GM12873 (cell line): ENCODE data around the gene PEAK1.

ENCODE experiments used
- TF ChIP-seq, protein P1 (sequence below): IDR thresholded peaks from 2 replicates; pipeline ENCODE4 v1.5.1; 2012; ENCODE audit warnings: low read depth, mild to moderate bottlenecking, moderate library complexity, low read length, control low read depth; ENCODE audit not compliant: insufficient read depth; ENCODE audit errors: missing control alignments

Gene PEAK1

DNA sequence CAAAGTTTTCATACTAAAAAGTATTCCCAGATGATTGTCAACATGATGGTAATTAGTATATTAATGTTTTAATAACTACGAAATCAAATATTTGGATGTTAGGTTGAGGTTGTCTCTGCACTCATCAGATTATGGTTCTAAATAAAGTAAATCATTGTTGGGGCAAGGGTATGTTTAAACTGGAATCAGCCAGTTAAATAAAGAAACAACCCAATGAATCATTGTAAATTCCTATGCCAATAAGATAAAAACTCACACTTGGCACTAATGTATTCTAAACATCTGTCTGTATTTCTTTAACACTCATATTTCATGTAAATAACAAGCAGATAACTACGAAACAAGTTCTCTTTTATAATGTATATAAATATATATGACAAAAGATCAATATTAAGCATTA, 92.7 kb downstream of the PEAK1 start:
- TF ChIP-seq, protein P1, sequence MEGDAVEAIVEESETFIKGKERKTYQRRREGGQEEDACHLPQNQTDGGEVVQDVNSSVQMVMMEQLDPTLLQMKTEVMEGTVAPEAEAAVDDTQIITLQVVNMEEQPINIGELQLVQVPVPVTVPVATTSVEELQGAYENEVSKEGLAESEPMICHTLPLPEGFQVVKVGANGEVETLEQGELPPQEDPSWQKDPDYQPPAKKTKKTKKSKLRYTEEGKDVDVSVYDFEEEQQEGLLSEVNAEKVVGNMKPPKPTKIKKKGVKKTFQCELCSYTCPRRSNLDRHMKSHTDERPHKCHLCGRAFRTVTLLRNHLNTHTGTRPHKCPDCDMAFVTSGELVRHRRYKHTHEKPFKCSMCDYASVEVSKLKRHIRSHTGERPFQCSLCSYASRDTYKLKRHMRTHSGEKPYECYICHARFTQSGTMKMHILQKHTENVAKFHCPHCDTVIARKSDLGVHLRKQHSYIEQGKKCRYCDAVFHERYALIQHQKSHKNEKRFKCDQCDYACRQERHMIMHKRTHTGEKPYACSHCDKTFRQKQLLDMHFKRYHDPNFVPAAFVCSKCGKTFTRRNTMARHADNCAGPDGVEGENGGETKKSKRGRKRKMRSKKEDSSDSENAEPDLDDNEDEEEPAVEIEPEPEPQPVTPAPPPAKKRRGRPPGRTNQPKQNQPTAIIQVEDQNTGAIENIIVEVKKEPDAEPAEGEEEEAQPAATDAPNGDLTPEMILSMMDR = no peak

DNA sequence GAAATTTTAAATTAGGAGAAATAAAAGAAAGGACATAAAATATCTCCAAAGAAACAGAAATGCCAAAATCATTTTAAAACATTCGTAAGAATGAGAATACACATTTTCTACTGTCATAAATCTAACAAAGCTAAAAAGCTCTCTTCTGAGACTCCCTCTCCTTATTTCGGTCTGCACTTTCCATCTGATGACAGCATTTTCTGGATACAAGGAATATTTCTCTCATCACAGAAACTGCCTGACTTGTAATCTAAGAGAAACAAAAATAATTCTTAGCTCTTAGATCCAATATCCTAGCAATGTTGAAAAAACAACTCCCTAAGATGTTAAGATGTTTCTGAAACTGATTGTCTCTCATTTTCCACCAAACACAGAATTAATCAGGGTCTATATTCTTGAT, 93.5 kb downstream of the PEAK1 start:
- TF ChIP-seq, protein P1 = no peak

DNA sequence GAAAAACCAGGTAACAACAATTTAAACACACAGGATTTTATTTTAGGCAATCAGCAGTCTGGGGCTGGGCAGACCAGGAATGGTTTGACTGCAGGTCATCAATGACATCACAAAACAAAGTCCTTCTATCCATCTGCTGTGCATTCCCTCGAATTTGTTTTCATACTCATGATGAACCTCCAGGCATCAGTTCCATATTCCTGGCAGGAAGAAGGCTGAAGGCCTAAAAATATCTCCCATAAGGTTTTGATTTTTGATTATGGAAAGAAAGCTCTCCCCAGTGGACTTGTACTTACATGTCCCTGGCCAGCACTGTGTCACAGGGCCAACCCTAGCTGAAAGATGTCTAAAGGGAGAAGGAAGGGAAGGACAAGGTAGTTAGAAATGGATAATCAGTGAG, 107.4 kb downstream of the PEAK1 start:
- TF ChIP-seq, protein P1 = no peak

DNA sequence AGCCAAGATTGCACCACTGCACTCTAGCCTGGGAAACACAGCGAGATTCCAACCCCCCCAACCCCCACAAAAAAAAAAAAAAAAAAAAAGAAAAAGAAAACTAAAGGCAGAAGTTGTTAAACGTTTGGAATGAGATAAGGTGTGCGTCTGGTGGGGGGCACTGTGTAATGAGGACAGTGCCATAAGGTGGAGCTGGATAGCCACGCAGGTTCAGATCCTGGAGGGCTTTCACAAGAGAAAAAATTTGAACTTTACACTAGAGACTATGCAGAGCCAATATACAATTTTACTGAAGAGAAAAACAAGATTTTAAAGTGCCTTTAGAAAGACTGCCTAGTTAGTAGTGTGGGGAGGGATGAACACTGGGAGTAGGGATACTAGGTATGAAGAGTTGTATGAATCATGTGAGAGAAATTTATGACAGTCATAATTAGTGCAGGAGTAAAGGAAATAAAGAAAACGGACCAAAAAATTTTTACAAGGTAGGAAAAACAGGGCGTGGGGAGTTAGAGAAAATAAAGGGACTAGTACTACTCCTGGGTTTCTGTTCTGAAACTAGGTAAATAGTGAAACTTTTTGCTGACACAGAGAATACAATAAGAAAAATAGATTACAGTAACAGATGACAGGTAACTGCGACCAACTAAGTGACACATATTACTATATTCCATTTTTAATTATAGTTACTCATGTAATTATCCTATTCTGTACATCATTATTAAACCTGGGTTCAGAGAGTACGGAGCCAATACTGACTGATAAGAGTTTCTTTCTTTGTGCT, 108.1 kb downstream of the PEAK1 start:
- TF ChIP-seq, protein P1 = no peak

DNA sequence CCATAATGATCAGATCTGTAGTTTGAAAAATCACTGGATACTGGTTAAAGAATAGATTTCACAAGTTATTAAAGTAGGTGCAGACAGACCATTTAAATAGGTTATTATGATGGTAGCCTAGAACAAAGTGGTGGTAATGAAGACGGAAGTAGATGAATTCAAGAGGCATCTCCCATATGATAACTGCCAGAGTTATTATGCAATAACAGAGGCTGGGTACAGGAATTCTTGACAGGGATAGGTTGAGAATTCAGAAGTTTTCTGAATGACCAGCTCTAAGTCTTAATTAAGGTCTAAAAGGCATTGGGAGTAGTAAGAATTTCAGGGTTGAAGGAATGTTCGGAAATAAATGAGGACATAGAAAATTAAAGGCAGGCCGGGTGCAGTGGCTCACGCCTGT, 108.9 kb downstream of the PEAK1 start:
- TF ChIP-seq, protein P1 = no peak

DNA sequence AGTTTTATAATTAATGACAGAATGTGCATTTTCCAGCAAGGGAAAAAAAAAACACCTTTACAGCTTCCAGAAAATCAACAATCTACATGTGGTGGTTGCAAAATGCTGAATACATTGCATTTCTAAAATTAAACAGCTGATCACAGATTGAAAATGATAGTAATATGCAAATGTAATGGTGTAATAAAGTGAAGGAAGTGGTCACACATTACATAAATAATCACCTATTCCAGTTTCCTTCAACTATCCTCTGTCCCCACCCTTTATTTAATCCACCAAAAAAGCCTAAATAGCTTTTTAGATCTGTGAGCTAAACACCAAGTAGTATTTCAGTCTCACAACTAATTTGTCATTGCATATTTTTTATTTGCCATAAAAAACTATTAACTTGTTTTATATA, 110.5 kb downstream of the PEAK1 start:
- TF ChIP-seq, protein P1 = no peak

DNA sequence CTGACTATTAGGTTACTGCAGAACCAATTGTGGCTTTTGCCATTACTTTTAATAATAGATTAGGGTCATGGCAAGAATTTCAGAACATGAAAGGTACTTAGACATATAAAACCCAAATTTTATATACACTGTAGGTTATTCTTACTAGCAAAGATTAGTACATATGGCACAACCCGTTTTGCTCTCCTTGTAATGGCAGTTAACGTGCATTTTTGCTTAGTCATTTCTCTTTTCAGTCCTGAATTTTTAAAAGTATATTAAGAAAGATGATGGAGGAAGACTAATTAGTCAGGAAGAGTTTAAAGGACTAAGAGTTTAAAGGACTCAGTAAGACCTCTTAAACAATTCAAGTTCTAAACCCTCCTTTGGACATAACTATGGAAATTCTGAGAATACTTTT, 114.0 kb downstream of the PEAK1 start:
- TF ChIP-seq, protein P1 = no peak
